Uterine smooth muscle cell (primary cell): ENCODE data around the gene TFR2. TPM values are rescaled to one million over a fixed set of nuclear protein-coding genes. Genes with fewer than 3 reads are reported as not detected.

Experiments
- total RNA-seq: library from RNA; depleted of rRNA; stranded (reverse); fragments of >200 nt; gene quantifications from 2 replicates; pipeline ENCODE4 v1.2.3, GENCODE V29; 2014

Gene TFR2
- total RNA-seq = 0.33 and 0.37 TPM in 2 replicates

GRCh38 chr7:100641463-100641859 lies at the start of gene TFR2:
TSS of gene TFR2 (minus strand) at chr7:100641552. CDS start at chr7:100641509, 43 bp downstream.

GRCh38 chr7:100673302-100673941 lies 32.1 kb upstream of the TFR2 start, which contains the start of gene GNB2:
TSS of gene GNB2 (plus strand) at chr7:100673740. CDS start at chr7:100676266, 2,526 bp downstream.

GRCh38 chr7:100655908-100656674 lies 14.7 kb upstream of the TFR2 start, which contains the start of gene ACTL6B:
TSS of gene ACTL6B (minus strand) at chr7:100656448. CDS start at chr7:100656354, 94 bp downstream.

GRCh38 chr7:100611983-100612729 lies 29.2 kb downstream of the TFR2 start, which contains the start of gene MOSPD3:
TSS of gene MOSPD3 (plus strand) at chr7:100612540. CDS start at chr7:100612792, 252 bp downstream.

GRCh38 chr7:100586266-100587025 lies 54.9 kb downstream of the TFR2 start, which contains the start of gene FBXO24:
TSS of gene FBXO24 (plus strand) at chr7:100586328. CDS start at chr7:100586626, 298 bp downstream.

GRCh38 chr7:100585511-100586265 lies 55.7 kb downstream of the TFR2 start, which contains the start of gene LRCH4:
TSS of gene LRCH4 (minus strand) at chr7:100586129. CDS start at chr7:100586100, 29 bp downstream.

GRCh38 chr7:100573691-100574361 lies 67.5 kb downstream of the TFR2 start, which contains the start of gene SAP25:
TSS of gene SAP25 (minus strand) at chr7:100573900. CDS start at chr7:100573742, 158 bp downstream.

Other genes starting within 250 kb of the TFR2 start
- gene ZCWPW1, start 212.8 kb downstream of the TFR2 start, total RNA-seq = 1.4 TPM in 2 replicates
- 28.5 and 40.4 TPM in 2 replicates for gene MEPCE, start 211.7 kb downstream of the TFR2 start, total RNA-seq
- 32.9 and 36.2 TPM in 2 replicates for gene PPP1R35, start 205.1 kb downstream of the TFR2 start, total RNA-seq
- 0.37 TPM in 1 of 2 replicates, not detected in the other for gene SPACDR, start 177.3 kb downstream of the TFR2 start, total RNA-seq
- 23.0 and 23.6 TPM in 2 replicates for gene TSC22D4, start 162.3 kb downstream of the TFR2 start, total RNA-seq
- 1.2 and 2.5 TPM in 2 replicates for gene NYAP1, start 157.6 kb downstream of the TFR2 start, total RNA-seq
- gene AGFG2, start 102.3 kb downstream of the TFR2 start, total RNA-seq = 4.4 and 5.1 TPM in 2 replicates
- not detected in 2 replicates for gene SAP25, start 67.7 kb downstream of the TFR2 start, total RNA-seq
- 17.7 and 21.7 TPM in 2 replicates for gene LRCH4, start 55.4 kb downstream of the TFR2 start, total RNA-seq
- 0.55 and 1.4 TPM in 2 replicates for gene FBXO24, start 55.2 kb downstream of the TFR2 start, total RNA-seq
- gene PCOLCE, start 39.2 kb downstream of the TFR2 start, total RNA-seq = 79.7 and 107 TPM in 2 replicates
- 3.5 and 5.6 TPM in 2 replicates for gene MOSPD3, start 29.0 kb downstream of the TFR2 start, total RNA-seq
- not detected in 2 replicates for gene ACTL6B, start 14.9 kb upstream of the TFR2 start, total RNA-seq
- gene GNB2, start 32.2 kb upstream of the TFR2 start, total RNA-seq = 64.2 and 93.7 TPM in 2 replicates
- 23.5 and 32.0 TPM in 2 replicates for gene GIGYF1, start 52.7 kb upstream of the TFR2 start, total RNA-seq
- gene POP7, start 64.6 kb upstream of the TFR2 start, total RNA-seq = 33.4 and 51.5 TPM in 2 replicates
- not detected in 2 replicates for gene EPO, start 78.9 kb upstream of the TFR2 start, total RNA-seq
- not detected in 2 replicates for gene ZAN, start 92.0 kb upstream of the TFR2 start, total RNA-seq
- gene EPHB4, start 186.0 kb upstream of the TFR2 start, total RNA-seq = 37.1 and 46.9 TPM in 2 replicates
- 10.8 and 13.5 TPM in 2 replicates for gene SLC12A9, start 211.2 kb upstream of the TFR2 start, total RNA-seq
- gene TRIP6, start 225.8 kb upstream of the TFR2 start, total RNA-seq = 77.8 and 79.7 TPM in 2 replicates
- 37.2 and 60.2 TPM in 2 replicates for gene SRRT, start 233.6 kb upstream of the TFR2 start, total RNA-seq
- 7.2 and 9.9 TPM in 2 replicates for gene UFSP1, start 248.2 kb upstream of the TFR2 start, total RNA-seq